Pons (tissue), 1 donor: Measurements from ENCODE around the gene SHD.
"Not testable (repeated sequence)": the region's sequence is repeated elsewhere in the genome, so short reads cannot be mapped to it uniquely, and the experiment has no call there.

Source experiments
- DNase-seq: peaks from one replicate; pipeline ENCODE4 v3.0.0-alpha.2; 2016; ENCODE audit warnings: low spot score

Gene SHD

GRCh38 chr19:4278419-4279266, at the start of gene SHD:
SHD (plus strand) TSS chr19:4279266; CDS start chr19:4280064, 798 bp downstream.
- no peak for DNase-seq

- DNase-seq = not testable (repeated sequence)
Observed at GRCh38 chr19:4230237-4230636, 48.8 kb upstream of the SHD start.

GRCh38 chr19:4231521-4231920, 47.5 kb upstream of the SHD start:
- not testable (repeated sequence) for DNase-seq

GRCh38 chr19:4232139-4232538, 46.9 kb upstream of the SHD start:
- DNase-seq = not testable (repeated sequence)

- DNase-seq = no peak
Observed at GRCh38 chr19:4232614-4233281, 46.3 kb upstream of the SHD start.

- DNase-seq = no peak
Observed at GRCh38 chr19:4233282-4233853, 45.7 kb upstream of the SHD start.

- DNase-seq = no peak
Observed at GRCh38 chr19:4234142-4234861, 44.8 kb upstream of the SHD start.

GRCh38 chr19:4234862-4235201, 44.2 kb upstream of the SHD start:
- no peak for DNase-seq

- not testable (repeated sequence) for DNase-seq
Observed at GRCh38 chr19:4237510-4237909, 41.6 kb upstream of the SHD start.

GRCh38 chr19:4238831-4239230, 40.2 kb upstream of the SHD start:
- no peak for DNase-seq

GRCh38 chr19:4241824-4242430, 37.1 kb upstream of the SHD start:
- peak; percentile 57 for DNase-seq

GRCh38 chr19:4245938-4246337, 33.1 kb upstream of the SHD start:
- DNase-seq = not testable (repeated sequence)

GRCh38 chr19:4246767-4247593, 32.1 kb upstream of the SHD start, which contains the start of gene YJU2:
YJU2 (plus strand) TSS chr19:4247080; CDS start chr19:4247147, 67 bp downstream.
- DNase-seq = peak; percentile 98

- DNase-seq = no peak
Observed at GRCh38 chr19:4256563-4256962, 22.5 kb upstream of the SHD start.

- DNase-seq = no peak
Observed at GRCh38 chr19:4257025-4257424, 22.0 kb upstream of the SHD start.

GRCh38 chr19:4258181-4258580, 20.9 kb upstream of the SHD start:
- no peak for DNase-seq

GRCh38 chr19:4260613-4261191, 18.4 kb upstream of the SHD start:
- no peak for DNase-seq

- DNase-seq = no peak
Observed at GRCh38 chr19:4264812-4265211, 14.3 kb upstream of the SHD start.

- DNase-seq = no peak
Observed at GRCh38 chr19:4266253-4267000, 12.6 kb upstream of the SHD start.
